H1 (cell line): ENCODE measurements around the gene CYP27B1. TPM values are rescaled to one million over a fixed set of nuclear protein-coding genes. Genes with fewer than 3 reads are reported as not detected.

ENCODE experiments used
- CBX5 ChIP-seq: fragments of 300-800, 300-1000 bp; sonication (generic); IDR thresholded peaks from 2 replicates; pipeline ENCODE4 v1.7.1; 2016; ENCODE audit warnings: antibody characterized with exemption, low read length, low read depth
- CHD2 ChIP-seq: IDR thresholded peaks from 2 replicates; pipeline ENCODE4 v1.6.1; 2012; ENCODE audit warnings: low read length, improper control_type of control experiment
- EGR1 ChIP-seq: IDR thresholded peaks from 2 replicates; pipeline ENCODE4 v1.6.1; 2011; ENCODE audit warnings: low read depth, low read length, borderline replicate concordance
- GABPA ChIP-seq: IDR thresholded peaks from 2 replicates; pipeline ENCODE4 v1.6.1; 2011; ENCODE audit warnings: mild to moderate bottlenecking, low read length, moderate library complexity, borderline replicate concordance; ENCODE audit not compliant: insufficient read depth
- HDAC2 ChIP-seq, 2 experiments: fragments of 300-600 bp in 1 of 2; sonication (generic) in 1 of 2; IDR thresholded peaks; 2 replicates each; pipeline ENCODE4 v1.6.1; 2011 to 2012; ENCODE audit warnings: low read depth in 2 of 2, low read length in 2 of 2, mild to moderate bottlenecking in 2 of 2, moderate library complexity in 2 of 2, borderline replicate concordance in 1 of 2, inconsistent platforms in 1 of 2
- KDM1A ChIP-seq: fragments of 200-600, 300-600 bp; sonication (generic); IDR thresholded peaks from 2 replicates; pipeline ENCODE4 v1.7.1; 2016; ENCODE audit warnings: mild to moderate bottlenecking, low read length, borderline replicate concordance
- TAF7 ChIP-seq: optimal IDR thresholded peaks from 2 replicates; pipeline ENCODE3; 2011; ENCODE audit warnings: low read depth, mild to moderate bottlenecking, inconsistent platforms, low read length, moderate library complexity, borderline replicate concordance
- polyA plus RNA-seq, 7 experiments: library from polyadenylated mRNA; depleted of rRNA in 3 of 7; stranded (reverse) in 5 of 7; unstranded in 2 of 7; fragments of >200 nt in 5 of 7; fragments of 200-250 nt in 2 of 7; gene quantifications; 1 replicate in 5 of 7; 2 replicates in 1 of 7; 4 replicates in 1 of 7; pipeline versions ENCODE4 v1.2.1 to v1.2.3, GENCODE V29; 2011 to 2013; ENCODE audit warnings: missing spikeins in 2 of 7, mixed read lengths in 2 of 7
- total RNA-seq: library from RNA; stranded (reverse); fragmentation: NEBNext Ultra II Directional; extraction: Animal tissue kit (Norgen Biotek cat#: 25700); gene quantifications from 2 replicates; pipeline ENCODE4 v1.2.1, GENCODE V29; 2021
- TF ChIP-seq, protein P1 (sequence below): fragments of 300-600 bp; sonication (generic); IDR thresholded peaks from 2 replicates; pipeline ENCODE4 v1.7.1; 2012; ENCODE audit warnings: low read length, moderate library complexity, mild to moderate bottlenecking, inconsistent platforms; ENCODE audit not compliant: insufficient replicate concordance

Gene CYP27B1
- total and polyA plus RNA-seq, 2 of the 8 experiments (the other 6 are each of a cell fraction or from before 2014, with no cell fraction given): 2.9 to 3.3 TPM

- TF ChIP-seq, protein P1, sequence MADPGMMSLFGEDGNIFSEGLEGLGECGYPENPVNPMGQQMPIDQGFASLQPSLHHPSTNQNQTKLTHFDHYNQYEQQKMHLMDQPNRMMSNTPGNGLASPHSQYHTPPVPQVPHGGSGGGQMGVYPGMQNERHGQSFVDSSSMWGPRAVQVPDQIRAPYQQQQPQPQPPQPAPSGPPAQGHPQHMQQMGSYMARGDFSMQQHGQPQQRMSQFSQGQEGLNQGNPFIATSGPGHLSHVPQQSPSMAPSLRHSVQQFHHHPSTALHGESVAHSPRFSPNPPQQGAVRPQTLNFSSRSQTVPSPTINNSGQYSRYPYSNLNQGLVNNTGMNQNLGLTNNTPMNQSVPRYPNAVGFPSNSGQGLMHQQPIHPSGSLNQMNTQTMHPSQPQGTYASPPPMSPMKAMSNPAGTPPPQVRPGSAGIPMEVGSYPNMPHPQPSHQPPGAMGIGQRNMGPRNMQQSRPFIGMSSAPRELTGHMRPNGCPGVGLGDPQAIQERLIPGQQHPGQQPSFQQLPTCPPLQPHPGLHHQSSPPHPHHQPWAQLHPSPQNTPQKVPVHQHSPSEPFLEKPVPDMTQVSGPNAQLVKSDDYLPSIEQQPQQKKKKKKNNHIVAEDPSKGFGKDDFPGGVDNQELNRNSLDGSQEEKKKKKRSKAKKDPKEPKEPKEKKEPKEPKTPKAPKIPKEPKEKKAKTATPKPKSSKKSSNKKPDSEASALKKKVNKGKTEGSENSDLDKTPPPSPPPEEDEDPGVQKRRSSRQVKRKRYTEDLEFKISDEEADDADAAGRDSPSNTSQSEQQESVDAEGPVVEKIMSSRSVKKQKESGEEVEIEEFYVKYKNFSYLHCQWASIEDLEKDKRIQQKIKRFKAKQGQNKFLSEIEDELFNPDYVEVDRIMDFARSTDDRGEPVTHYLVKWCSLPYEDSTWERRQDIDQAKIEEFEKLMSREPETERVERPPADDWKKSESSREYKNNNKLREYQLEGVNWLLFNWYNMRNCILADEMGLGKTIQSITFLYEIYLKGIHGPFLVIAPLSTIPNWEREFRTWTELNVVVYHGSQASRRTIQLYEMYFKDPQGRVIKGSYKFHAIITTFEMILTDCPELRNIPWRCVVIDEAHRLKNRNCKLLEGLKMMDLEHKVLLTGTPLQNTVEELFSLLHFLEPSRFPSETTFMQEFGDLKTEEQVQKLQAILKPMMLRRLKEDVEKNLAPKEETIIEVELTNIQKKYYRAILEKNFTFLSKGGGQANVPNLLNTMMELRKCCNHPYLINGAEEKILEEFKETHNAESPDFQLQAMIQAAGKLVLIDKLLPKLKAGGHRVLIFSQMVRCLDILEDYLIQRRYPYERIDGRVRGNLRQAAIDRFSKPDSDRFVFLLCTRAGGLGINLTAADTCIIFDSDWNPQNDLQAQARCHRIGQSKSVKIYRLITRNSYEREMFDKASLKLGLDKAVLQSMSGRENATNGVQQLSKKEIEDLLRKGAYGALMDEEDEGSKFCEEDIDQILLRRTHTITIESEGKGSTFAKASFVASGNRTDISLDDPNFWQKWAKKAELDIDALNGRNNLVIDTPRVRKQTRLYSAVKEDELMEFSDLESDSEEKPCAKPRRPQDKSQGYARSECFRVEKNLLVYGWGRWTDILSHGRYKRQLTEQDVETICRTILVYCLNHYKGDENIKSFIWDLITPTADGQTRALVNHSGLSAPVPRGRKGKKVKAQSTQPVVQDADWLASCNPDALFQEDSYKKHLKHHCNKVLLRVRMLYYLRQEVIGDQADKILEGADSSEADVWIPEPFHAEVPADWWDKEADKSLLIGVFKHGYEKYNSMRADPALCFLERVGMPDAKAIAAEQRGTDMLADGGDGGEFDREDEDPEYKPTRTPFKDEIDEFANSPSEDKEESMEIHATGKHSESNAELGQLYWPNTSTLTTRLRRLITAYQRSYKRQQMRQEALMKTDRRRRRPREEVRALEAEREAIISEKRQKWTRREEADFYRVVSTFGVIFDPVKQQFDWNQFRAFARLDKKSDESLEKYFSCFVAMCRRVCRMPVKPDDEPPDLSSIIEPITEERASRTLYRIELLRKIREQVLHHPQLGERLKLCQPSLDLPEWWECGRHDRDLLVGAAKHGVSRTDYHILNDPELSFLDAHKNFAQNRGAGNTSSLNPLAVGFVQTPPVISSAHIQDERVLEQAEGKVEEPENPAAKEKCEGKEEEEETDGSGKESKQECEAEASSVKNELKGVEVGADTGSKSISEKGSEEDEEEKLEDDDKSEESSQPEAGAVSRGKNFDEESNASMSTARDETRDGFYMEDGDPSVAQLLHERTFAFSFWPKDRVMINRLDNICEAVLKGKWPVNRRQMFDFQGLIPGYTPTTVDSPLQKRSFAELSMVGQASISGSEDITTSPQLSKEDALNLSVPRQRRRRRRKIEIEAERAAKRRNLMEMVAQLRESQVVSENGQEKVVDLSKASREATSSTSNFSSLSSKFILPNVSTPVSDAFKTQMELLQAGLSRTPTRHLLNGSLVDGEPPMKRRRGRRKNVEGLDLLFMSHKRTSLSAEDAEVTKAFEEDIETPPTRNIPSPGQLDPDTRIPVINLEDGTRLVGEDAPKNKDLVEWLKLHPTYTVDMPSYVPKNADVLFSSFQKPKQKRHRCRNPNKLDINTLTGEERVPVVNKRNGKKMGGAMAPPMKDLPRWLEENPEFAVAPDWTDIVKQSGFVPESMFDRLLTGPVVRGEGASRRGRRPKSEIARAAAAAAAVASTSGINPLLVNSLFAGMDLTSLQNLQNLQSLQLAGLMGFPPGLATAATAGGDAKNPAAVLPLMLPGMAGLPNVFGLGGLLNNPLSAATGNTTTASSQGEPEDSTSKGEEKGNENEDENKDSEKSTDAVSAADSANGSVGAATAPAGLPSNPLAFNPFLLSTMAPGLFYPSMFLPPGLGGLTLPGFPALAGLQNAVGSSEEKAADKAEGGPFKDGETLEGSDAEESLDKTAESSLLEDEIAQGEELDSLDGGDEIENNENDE: no peak
- TF ChIP-seq EGR1: peak; percentile 64; the same call in 1 of the 2 replicates
- peak in 1 of 2 experiments; percentile 70; a peak in 1 of 4 replicates for TF ChIP-seq HDAC2 (IDR thresholded peaks at IDR 0.05; ENCODE audit: borderline replicate concordance in 1 of 2, low read depth in 2 of 2, low read length in 2 of 2)
- peak; percentile 68 for TF ChIP-seq TAF7
- TF ChIP-seq CBX5: no peak
- no peak for TF ChIP-seq KDM1A
- no peak for TF ChIP-seq GABPA
- TF ChIP-seq CHD2: peak; percentile 43; the same call in 1 of the 2 replicates
Measured at GRCh38 chr12:57751788-57752667, 14.8 kb downstream of the CYP27B1 start, which contains the start of gene CDK4 (continued).
